H1 (cell line): ENCODE data around the gene ERC1. TPM values are rescaled to one million over a fixed set of nuclear protein-coding genes. Genes with fewer than 3 reads are reported as not detected.

Source experiments
- CTCF ChIA-PET: fragments of 300-600 bp; sonication (Branson Sonifier 250); formaldehyde crosslinking; loops from one replicate; lab custom pipeline; 2021; ENCODE audit not compliant: partially characterized antibody; lab: Charles Lee
- POLR2A ChIA-PET: fragments of 300-600 bp; sonication (Branson Sonifier 250); formaldehyde crosslinking; loops from one replicate; lab custom pipeline; 2021; ENCODE audit warnings: inconsistent platforms; ENCODE audit not compliant: partially characterized antibody; lab: Charles Lee
- DNase-seq, 2 experiments: peaks; one replicate each; pipeline versions ENCODE4 v3.0.0 to v3.0.0-alpha.2; 2010 to 2022; ENCODE audit warnings: low spot score in 2 of 2, low read depth in 1 of 2, mixed read lengths in 1 of 2
- FAIRE-seq: peaks from 2 replicates; lab custom pipeline; 2011; peaks lifted over from hg19 to GRCh38; lab: Jason Lieb, UNC
- H2AFZ ChIP-seq: 2 replicates; pipeline ENCODE4 v1.8.1; 2012; ENCODE audit warnings: low read length, inconsistent platforms
- H2AK5ac ChIP-seq: 2 replicates; pipeline ENCODE4 v1.6.1; 2013; ENCODE audit warnings: low read depth, low read length
- H2BK120ac ChIP-seq: replicated peaks from 2 replicates; pipeline ENCODE3; 2013; ENCODE audit warnings: low read depth, low read length, inconsistent platforms
- H2BK12ac ChIP-seq: 2 replicates; pipeline ENCODE4 v1.6.1; 2013; ENCODE audit warnings: low read depth, low read length
- H2BK15ac ChIP-seq: 2 replicates; pipeline ENCODE4 v1.6.1; 2013; ENCODE audit warnings: low read length
- H2BK20ac ChIP-seq: 2 replicates; pipeline ENCODE4 v1.6.1; 2013; ENCODE audit warnings: low read length
- H2BK5ac ChIP-seq: 2 replicates; pipeline ENCODE4 v1.6.1; 2013; ENCODE audit warnings: low read depth, low read length
- H3K14ac ChIP-seq: 2 replicates; pipeline ENCODE4 v1.6.1; 2013; ENCODE audit warnings: inconsistent platforms; ENCODE audit not compliant: insufficient read length
- H3K18ac ChIP-seq: 2 replicates; pipeline ENCODE4 v1.6.1; 2013; ENCODE audit warnings: low read length; ENCODE audit errors: extremely low read depth
- H3K23ac ChIP-seq: 2 replicates; pipeline ENCODE4 v1.6.1; 2013; ENCODE audit warnings: inconsistent platforms; ENCODE audit not compliant: insufficient read length
- H3K23me2 ChIP-seq: 2 replicates; pipeline ENCODE4 v1.6.1; 2013; ENCODE audit warnings: low read depth, low read length
- H3K27ac ChIP-seq: 2 replicates; pipeline ENCODE4 v1.6.1; 2011; ENCODE audit warnings: low read depth, low read length, inconsistent platforms
- H3K27me3 ChIP-seq, 4 experiments: replicated peaks in 1 of 4; 1 replicate in 1 of 4; 2 replicates in 3 of 4; pipeline versions ENCODE4 v1.6.1 to v1.8.1; 2011 to 2013; ENCODE audit warnings: low read length in 3 of 4, mild to moderate bottlenecking in 3 of 4, inconsistent platforms in 2 of 4, mixed read lengths in 2 of 4, moderate library complexity in 1 of 4; ENCODE audit not compliant: control insufficient read depth in 3 of 4, insufficient read depth in 3 of 4; ENCODE audit errors: extremely low read depth in 1 of 4
- H3K36me3 ChIP-seq, 4 experiments: 2 replicates each; pipeline versions ENCODE4 v1.6.1 to v1.8.1; 2011 to 2013; ENCODE audit warnings: mild to moderate bottlenecking in 4 of 4, low read length in 3 of 4, moderate library complexity in 2 of 4, control low read depth in 1 of 4, inconsistent platforms in 1 of 4; ENCODE audit not compliant: insufficient read depth in 4 of 4, control insufficient read depth in 2 of 4
- H3K4ac ChIP-seq: replicated peaks from 2 replicates; pipeline ENCODE3; 2013; ENCODE audit warnings: low read length, low read depth, mixed read lengths, inconsistent platforms; ENCODE audit not compliant: insufficient read length
- H3K4me1 ChIP-seq, 4 experiments: replicated peaks in 1 of 4; 1 replicate in 1 of 4; 2 replicates in 3 of 4; pipeline versions ENCODE4 v1.6.1 to v1.8.1; 2011 to 2013; ENCODE audit warnings: low read length in 3 of 4, inconsistent platforms in 2 of 4, mixed read lengths in 1 of 4; ENCODE audit not compliant: insufficient read depth in 4 of 4, control insufficient read depth in 3 of 4
- H3K4me2 ChIP-seq, 2 experiments: 2 replicates each; pipeline versions ENCODE4 v1.6.1 to v1.8.1; 2011 to 2013; ENCODE audit warnings: low read depth in 2 of 2, low read length in 2 of 2, control low read depth in 1 of 2, inconsistent platforms in 1 of 2, mild to moderate bottlenecking in 1 of 2; ENCODE audit not compliant: insufficient read depth in 1 of 2
- H3K4me3 ChIP-seq, 4 experiments: fragments of 200-600, 300-600 bp in 1 of 4; sonication (generic), shearing (Covaris generic), sonication (Bioruptor Twin) in 1 of 4; 2 replicates each; pipeline versions ENCODE4 v1.5.1 to v1.8.1; 2011 to 2016; ENCODE audit warnings: low read length in 4 of 4, low read depth in 3 of 4, control low read depth in 2 of 4, inconsistent platforms in 2 of 4, mild to moderate bottlenecking in 2 of 4, mixed read lengths in 1 of 4, moderate library complexity in 1 of 4; ENCODE audit not compliant: insufficient read depth in 2 of 4; ENCODE audit errors: extremely low read depth in 1 of 4
- H3K56ac ChIP-seq: replicated peaks from 2 replicates; pipeline ENCODE3; 2013; ENCODE audit warnings: low read depth, mild to moderate bottlenecking, mixed read lengths, low read length, inconsistent platforms; ENCODE audit not compliant: insufficient read length
- H3K79me1 ChIP-seq: 2 replicates; pipeline ENCODE4 v1.6.1; 2013; ENCODE audit warnings: low read depth, low read length, control low read depth
- H3K79me2 ChIP-seq, 2 experiments: 2 replicates each; pipeline versions ENCODE4 v1.6.1 to v1.8.1; 2012 to 2013; ENCODE audit warnings: low read length in 2 of 2, mild to moderate bottlenecking in 2 of 2, inconsistent platforms in 1 of 2; ENCODE audit not compliant: insufficient read depth in 2 of 2, control insufficient read depth in 1 of 2
- H3K9ac ChIP-seq, 4 experiments: replicated peaks in 1 of 4; 1 replicate in 1 of 4; 2 replicates in 3 of 4; pipeline versions ENCODE4 v1.6.1 to v1.8.1; 2011 to 2013; ENCODE audit warnings: low read depth in 3 of 4, low read length in 3 of 4, control low read depth in 2 of 4, mild to moderate bottlenecking in 2 of 4, moderate library complexity in 2 of 4, inconsistent platforms in 1 of 4; ENCODE audit errors: extremely low read depth in 1 of 4
- H3K9me3 ChIP-seq, 2 experiments: 2 replicates each; pipeline versions ENCODE4 v1.6.1 to v1.8.1; 2012 to 2013; ENCODE audit warnings: mild to moderate bottlenecking in 2 of 2, moderate library complexity in 2 of 2, control low read depth in 1 of 2, inconsistent platforms in 1 of 2, low read depth in 1 of 2, low read length in 1 of 2, mixed read lengths in 1 of 2; ENCODE audit not compliant: insufficient read depth in 2 of 2
- H4K20me1 ChIP-seq, 2 experiments: replicated peaks in 1 of 2; 2 replicates each; pipeline versions ENCODE3 to v1.8.1; 2011 to 2013; ENCODE audit warnings: inconsistent platforms in 2 of 2, low read length in 2 of 2, mild to moderate bottlenecking in 1 of 2; ENCODE audit not compliant: insufficient read depth in 2 of 2, control insufficient read depth in 1 of 2
- H4K5ac ChIP-seq: 2 replicates; pipeline ENCODE4 v1.6.1; 2013; ENCODE audit warnings: low read length, low read depth, mixed read lengths, inconsistent platforms; ENCODE audit not compliant: insufficient read length
- H4K8ac ChIP-seq: 2 replicates; pipeline ENCODE4 v1.8.0; 2013; ENCODE audit warnings: mild to moderate bottlenecking, moderate library complexity, low read length, inconsistent platforms; ENCODE audit not compliant: insufficient read depth; ENCODE audit errors: extremely low read depth
- H4K91ac ChIP-seq: replicated peaks from 2 replicates; pipeline ENCODE3; 2013; ENCODE audit warnings: low read length, mixed read lengths, inconsistent platforms; ENCODE audit not compliant: insufficient read length
- BACH1 ChIP-seq: IDR thresholded peaks from 2 replicates; pipeline ENCODE4 v1.6.1; 2012; ENCODE audit warnings: low read length, improper control_type of control experiment
- CBX5 ChIP-seq: fragments of 300-800, 300-1000 bp; sonication (generic); IDR thresholded peaks from 2 replicates; pipeline ENCODE4 v1.7.1; 2016; ENCODE audit warnings: antibody characterized with exemption, low read length, low read depth
- CEBPB ChIP-seq: IDR thresholded peaks from 2 replicates; pipeline ENCODE4 v1.6.1; 2012; ENCODE audit warnings: low read depth, low read length
- CTBP2 ChIP-seq: IDR thresholded peaks from 2 replicates; pipeline ENCODE4 v1.7.0; 2011; ENCODE audit warnings: borderline replicate concordance, mild to moderate bottlenecking, moderate library complexity, mixed read lengths, low read length; ENCODE audit not compliant: insufficient read depth, insufficient read length
- EZH2 ChIP-seq: fragments of 200-600 bp; sonication (generic); IDR thresholded peaks from 2 replicates; pipeline ENCODE4 v1.7.1; 2012; ENCODE audit warnings: low read depth, mild to moderate bottlenecking, moderate library complexity, low read length, inconsistent platforms; ENCODE audit not compliant: severe bottlenecking
- GTF2F1 ChIP-seq: IDR thresholded peaks from 2 replicates; pipeline ENCODE4 v1.6.1; 2012; ENCODE audit warnings: low read depth, low read length, improper control_type of control experiment, borderline replicate concordance
- HDAC2 ChIP-seq, 2 experiments: fragments of 300-600 bp in 1 of 2; sonication (generic) in 1 of 2; IDR thresholded peaks; 2 replicates each; pipeline ENCODE4 v1.6.1; 2011 to 2012; ENCODE audit warnings: low read depth in 2 of 2, low read length in 2 of 2, mild to moderate bottlenecking in 2 of 2, moderate library complexity in 2 of 2, borderline replicate concordance in 1 of 2, inconsistent platforms in 1 of 2
- HDAC6 ChIP-seq: IDR thresholded peaks from one replicate; pipeline ENCODE4 v1.7.1; 2012; ENCODE audit warnings: low read depth, mild to moderate bottlenecking, inconsistent platforms, low read length, moderate library complexity
- JUND ChIP-seq: IDR thresholded peaks from 2 replicates; pipeline ENCODE4 v1.6.1; 2011; ENCODE audit warnings: mild to moderate bottlenecking, improper control_type of control experiment, low read length
- MAFK ChIP-seq: IDR thresholded peaks from 2 replicates; pipeline ENCODE4 v1.6.1; 2012; ENCODE audit warnings: low read depth, mild to moderate bottlenecking, improper control_type of control experiment, low read length
- POLR2AphosphoS5 ChIP-seq: IDR thresholded peaks from 2 replicates; pipeline ENCODE4 v1.6.1; 2011; ENCODE audit warnings: low read depth, low read length
- SUZ12 ChIP-seq: fragments of 200-600 bp; sonication (generic); IDR thresholded peaks from 2 replicates; pipeline ENCODE4 v1.6.1; 2012; ENCODE audit warnings: mild to moderate bottlenecking, inconsistent platforms, low read length, moderate library complexity, mixed read lengths
- TAF7 ChIP-seq: optimal IDR thresholded peaks from 2 replicates; pipeline ENCODE3; 2011; ENCODE audit warnings: low read depth, mild to moderate bottlenecking, inconsistent platforms, low read length, moderate library complexity, borderline replicate concordance
- TCF12 ChIP-seq: IDR thresholded peaks from 2 replicates; pipeline ENCODE4 v1.6.1; 2011; ENCODE audit warnings: low read depth, mild to moderate bottlenecking, low read length
- WGBS, 2 experiments: shearing (Covaris generic) in 1 of 2; methylation state at CpG; one replicate each; pipeline versions ENCODE4 v1.1.6 to v1.1.7; 2013 to 2015; ENCODE audit warnings: low lambda C conversion rate in 2 of 2, mixed read lengths in 2 of 2, inconsistent platforms in 1 of 2, low coverage in 1 of 2, missing lambda C conversion rate in 1 of 2; ENCODE audit not compliant: insufficient replicate concordance in 2 of 2, insufficient coverage in 1 of 2, insufficient read length in 1 of 2; ENCODE audit errors: extremely low coverage in 1 of 2, missing lambda C conversion rate in 1 of 2; 5-methylcytosine and 5-hydroxymethylcytosine counted together
- polyA plus RNA-seq, 7 experiments: library from polyadenylated mRNA; depleted of rRNA in 3 of 7; stranded (reverse) in 5 of 7; unstranded in 2 of 7; fragments of >200 nt in 5 of 7; fragments of 200-250 nt in 2 of 7; gene quantifications; 1 replicate in 5 of 7; 2 replicates in 1 of 7; 4 replicates in 1 of 7; pipeline versions ENCODE4 v1.2.1 to v1.2.3, GENCODE V29; 2011 to 2013; ENCODE audit warnings: missing spikeins in 2 of 7, mixed read lengths in 2 of 7
- total RNA-seq: library from RNA; stranded (reverse); fragmentation: NEBNext Ultra II Directional; extraction: Animal tissue kit (Norgen Biotek cat#: 25700); gene quantifications from 2 replicates; pipeline ENCODE4 v1.2.1, GENCODE V29; 2021
- TF ChIP-seq, protein P1 (sequence below): IDR thresholded peaks from 2 replicates; pipeline ENCODE4 v1.6.1; 2012; ENCODE audit warnings: inconsistent platforms

Gene ERC1
- total and polyA plus RNA-seq, 2 of the 8 experiments (the other 6 are each of a cell fraction or from before 2014, with no cell fraction given), result 7.8 to 45.7 TPM

DNA sequence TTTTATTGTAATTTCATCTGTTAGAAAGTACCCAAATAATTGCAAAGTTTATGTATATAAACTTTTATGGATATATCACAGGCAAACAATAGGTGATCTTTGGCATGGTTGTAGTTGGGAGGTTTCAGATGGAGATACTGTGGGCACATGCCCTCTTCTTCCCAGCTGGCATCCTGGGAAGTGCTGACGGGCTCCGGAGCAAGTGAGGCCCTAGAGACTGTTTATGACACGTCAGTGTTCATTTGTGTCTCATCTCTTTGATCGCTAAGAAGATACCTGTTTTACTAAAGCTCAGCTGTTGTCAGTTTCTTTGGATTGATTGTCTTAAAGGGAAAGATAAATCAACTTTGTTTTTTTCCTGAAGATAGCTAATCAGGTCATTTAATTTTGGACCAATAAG, 315.8 kb downstream of the ERC1 start:
- no peak for FAIRE-seq
- H4K20me1 ChIP-seq, result no peaks in the 10 kb centered on the region
- H3K23me2 ChIP-seq, result no peaks in the 10 kb centered on the region
- no peaks in the 10 kb centered on the region for H3K36me3 ChIP-seq
- no peak overlapping the region for H3K27ac ChIP-seq
- H3K4ac ChIP-seq, result no peak overlapping the region
- no peak overlapping the region for H3K9ac ChIP-seq
- no peak overlapping the region for H2BK5ac ChIP-seq
- H4K91ac ChIP-seq, result no peak overlapping the region
- H3K79me2 ChIP-seq, result no peaks in the 10 kb centered on the region
- no peak overlapping the region for H2AK5ac ChIP-seq
- CTCF ChIA-PET, result interaction anchor here (1.1 kb wide), 1 partner anchor 11 kb away, joined by 3 read pairs; no protein-coding TSS in a partner anchor
- H4K8ac ChIP-seq, result no peak overlapping the region
- no peak overlapping the region for H3K4me2 ChIP-seq
- POLR2A ChIA-PET, result no interaction called here
- 84% methylated on average over 4 of the region's 4 CpGs; no CpG with 5 or more reads in 1 of the 2 experiments for WGBS, 2 experiments
- H3K9me3 ChIP-seq, result no peaks in the 10 kb centered on the region
- H3K18ac ChIP-seq, result no peak overlapping the region
- H3K4me1 ChIP-seq, result no peaks in the 10 kb centered on the region
- no peak overlapping the region for H2BK15ac ChIP-seq
- H2BK20ac ChIP-seq, result no peak overlapping the region
- no peaks in the 10 kb centered on the region for H3K27me3 ChIP-seq
- no peak overlapping the region for H2BK12ac ChIP-seq
- no peak overlapping the region for H2BK120ac ChIP-seq
- no peak overlapping the region for H4K5ac ChIP-seq
- no peak for DNase-seq
- no peak overlapping the region for H3K14ac ChIP-seq
- no peaks in the 10 kb centered on the region for H3K79me1 ChIP-seq
- H3K4me3 ChIP-seq, result no peak overlapping the region
- H3K56ac ChIP-seq, result no peak overlapping the region
- no peak overlapping the region for H2AFZ ChIP-seq
- no peak overlapping the region for H3K23ac ChIP-seq
- TF ChIP-seq JUND, result no peak
- TF ChIP-seq CBX5, result no peak
- TF ChIP-seq CTBP2, result no peak
- TF ChIP-seq TAF7, result no peak
- no peak for TF ChIP-seq MAFK
- no peak for TF ChIP-seq GTF2F1
- TF ChIP-seq, protein P1, sequence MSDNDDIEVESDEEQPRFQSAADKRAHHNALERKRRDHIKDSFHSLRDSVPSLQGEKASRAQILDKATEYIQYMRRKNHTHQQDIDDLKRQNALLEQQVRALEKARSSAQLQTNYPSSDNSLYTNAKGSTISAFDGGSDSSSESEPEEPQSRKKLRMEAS, result no peak
- TF ChIP-seq CEBPB, result no peak
- no peak for TF ChIP-seq BACH1
- TF ChIP-seq HDAC2 (IDR thresholded peaks at IDR 0.05; ENCODE audit: borderline replicate concordance in 1 of 2, low read depth in 2 of 2, low read length in 2 of 2), result no peak
- TF ChIP-seq SUZ12, result no peak
- no peak for TF ChIP-seq POLR2AphosphoS5
- no peak for TF ChIP-seq EZH2
- no peak for TF ChIP-seq HDAC6
- TF ChIP-seq TCF12, result no peak
